ENCODE measurements around the gene SWI5.
"Not testable (repeated sequence)": the region's sequence is repeated elsewhere in the genome, so short reads cannot be mapped to it uniquely, and the experiment has no call there.

The SWI5 gene

GRCh38 chr9:128279088-128280073 is 3.3 kb downstream of the SWI5 start:
- DNase-seq, result not testable (repeated sequence)

GRCh38 chr9:128280084-128280622 is 4.1 kb downstream of the SWI5 start:
- no peak for DNase-seq

GRCh38 chr9:128282500-128282899 is 6.4 kb downstream of the SWI5 start:
- DNase-seq, result no peak

- DNase-seq, result no peak
These were observed 9.1 kb downstream of the SWI5 start for GRCh38 chr9:128285033-128285784.

- peak; percentile 14 to 55 for DNase-seq
These were observed 10.4 kb downstream of the SWI5 start for GRCh38 chr9:128286440-128286839.

GRCh38 chr9:128288273-128289004 is 12.4 kb downstream of the SWI5 start:
- no peak for DNase-seq

GRCh38 chr9:128292009-128292408 is 15.9 kb downstream of the SWI5 start:
- no peak for DNase-seq

- no peak for DNase-seq
These were observed 17.0 kb downstream of the SWI5 start for GRCh38 chr9:128293091-128293490.

- no peak for DNase-seq
These were observed 18.1 kb downstream of the SWI5 start for GRCh38 chr9:128294142-128294541.

- no peak for DNase-seq
These were observed 20.5 kb downstream of the SWI5 start for GRCh38 chr9:128296340-128297220.

- no peak for DNase-seq
These were observed 21.2 kb downstream of the SWI5 start for GRCh38 chr9:128297221-128297773.

GRCh38 chr9:128298535-128299482 is 22.7 kb downstream of the SWI5 start:
- no peak for DNase-seq

GRCh38 chr9:128304136-128304970 is 28.3 kb downstream of the SWI5 start:
- DNase-seq, result no peak

GRCh38 chr9:128304971-128305288 is 28.9 kb downstream of the SWI5 start:
- DNase-seq, result no peak

- no peak for DNase-seq
These were observed 33.5 kb downstream of the SWI5 start for GRCh38 chr9:128309551-128309950.

GRCh38 chr9:128310461-128310860 is 34.4 kb downstream of the SWI5 start:
- DNase-seq, result no peak

- no peak for DNase-seq
These were observed 38.6 kb downstream of the SWI5 start for GRCh38 chr9:128314697-128315096.

GRCh38 chr9:128316421-128316820 is 40.3 kb downstream of the SWI5 start:
- DNase-seq, result no peak

- DNase-seq, result no peak
These were observed 41.6 kb downstream of the SWI5 start for GRCh38 chr9:128317629-128318028.

- DNase-seq, result no peak
These were observed 45.3 kb downstream of the SWI5 start for GRCh38 chr9:128321343-128321742.

Measured in NCI-H446 (cell line).